DOHH2 (cell line): ENCODE results near the gene DNAJA3.

Source experiments
- CTCF ChIP-seq: fragments of 200-600 bp; sonication (generic); IDR thresholded peaks from one replicate; pipeline ENCODE4 v1.5.1; 2014; ENCODE audit warnings: antibody characterized with exemption, mild to moderate bottlenecking, low read depth, low read length; ENCODE audit not compliant: poor library complexity, severe bottlenecking
- EZH2phosphoT487 ChIP-seq: fragments of 200-600 bp; sonication (generic); IDR thresholded peaks from 2 replicates; pipeline ENCODE4 v1.6.1; 2017; ENCODE audit warnings: borderline replicate concordance, mild to moderate bottlenecking, antibody characterized with exemption, low read length, moderate library complexity, mixed read lengths

- no peak for TF ChIP-seq CTCF
- TF ChIP-seq EZH2phosphoT487 = no peak
Observed at GRCh38 chr16:4426722-4427372, 1.2 kb downstream of the DNAJA3 start.
